GM18517 (cell line): ENCODE data around the gene UBLCP1.
"Not testable (repeated sequence)": the region's sequence is repeated elsewhere in the genome, so short reads cannot be mapped to it uniquely, and the experiment has no call there.

Experiments
- ATAC-seq: cut with Tn5 transposase; IDR thresholded peaks from one replicate; pipeline ENCODE4 v1.9.1; 2021; ENCODE audit warnings: mild to moderate bottlenecking, moderate library complexity; ENCODE audit not compliant: unreplicated experiment

UBLCP1 gene

GRCh38 chr5:159249158-159249557 lies 13.9 kb upstream of the UBLCP1 start:
- no peak for ATAC-seq

- no peak for ATAC-seq
These were observed 10.9 kb upstream of the UBLCP1 start for GRCh38 chr5:159252195-159252594.

- ATAC-seq = no peak
These were observed 6.1 kb upstream of the UBLCP1 start for GRCh38 chr5:159257007-159257406.

GRCh38 chr5:159257629-159258283 lies 5.3 kb upstream of the UBLCP1 start:
- ATAC-seq = no peak

GRCh38 chr5:159258361-159258760 lies 4.7 kb upstream of the UBLCP1 start:
- no peak for ATAC-seq

GRCh38 chr5:159260212-159260611 lies 2.9 kb upstream of the UBLCP1 start:
- ATAC-seq = not testable (repeated sequence)

- peak; percentile 5 for ATAC-seq
These were observed 625 bp upstream of the UBLCP1 start for GRCh38 chr5:159262472-159262858.

- ATAC-seq = no peak
These were observed 447 bp downstream of the UBLCP1 start for GRCh38 chr5:159263569-159263905.

GRCh38 chr5:159266764-159267163 lies 3.7 kb downstream of the UBLCP1 start:
- not testable (repeated sequence) for ATAC-seq

GRCh38 chr5:159269723-159270122 lies 6.6 kb downstream of the UBLCP1 start:
- no peak for ATAC-seq

GRCh38 chr5:159273923-159274322 lies 10.8 kb downstream of the UBLCP1 start:
- no peak for ATAC-seq

- ATAC-seq = no peak
These were observed 11.6 kb downstream of the UBLCP1 start for GRCh38 chr5:159274676-159275075.

- no peak for ATAC-seq
These were observed 23.4 kb downstream of the UBLCP1 start for GRCh38 chr5:159286420-159287035.

- ATAC-seq = no peak
These were observed 27.7 kb downstream of the UBLCP1 start for GRCh38 chr5:159290741-159291140.

GRCh38 chr5:159294921-159295320 lies 31.8 kb downstream of the UBLCP1 start:
- no peak for ATAC-seq

- not testable (repeated sequence) for ATAC-seq
These were observed 34.2 kb downstream of the UBLCP1 start for GRCh38 chr5:159297300-159297699.

- ATAC-seq = no peak
These were observed 38.4 kb downstream of the UBLCP1 start for GRCh38 chr5:159301466-159301865.

GRCh38 chr5:159301929-159302860 lies 39.1 kb downstream of the UBLCP1 start:
- not testable (repeated sequence) for ATAC-seq

- no peak for ATAC-seq
These were observed 40.2 kb downstream of the UBLCP1 start for GRCh38 chr5:159303286-159303685.

- ATAC-seq = no peak
These were observed 42.0 kb downstream of the UBLCP1 start for GRCh38 chr5:159304961-159305595.

GRCh38 chr5:159309689-159310433 lies 46.8 kb downstream of the UBLCP1 start:
- no peak for ATAC-seq
